MCF 10A (cell line): ENCODE measurements around the gene TRPM1. TPM values are rescaled to one million over a fixed set of nuclear protein-coding genes. Genes with fewer than 3 reads are reported as not detected.
"Not testable (repeated sequence)": the region's sequence is repeated elsewhere in the genome, so short reads cannot be mapped to it uniquely, and the experiment has no call there.

ENCODE experiments used
- BruUV-seq: library from RNA; stranded (reverse); fragments of 400-500 nt; replicated peaks from 2 replicates; lab custom pipeline; 2021; lab: Mats Ljungman, UMichigan
- CTCF ChIA-PET: fragments of 300-600 bp; sonication (Branson Sonifier 250); formaldehyde crosslinking; extraction: SDS; loops from one replicate; lab custom pipeline; 2021; ENCODE audit warnings: antibody characterized with exemption, inconsistent platforms; lab: Yijun Ruan, JAX
- POLR2A ChIA-PET: fragments of 300-600, 350-650 bp; sonication (Branson Sonifier 250); formaldehyde crosslinking; extraction: SDS; loops from one replicate; lab custom pipeline; 2020; ENCODE audit warnings: antibody characterized with exemption, inconsistent platforms; lab: Yijun Ruan, JAX
- DNase-seq: peaks from one replicate; pipeline ENCODE4 v3.0.0-alpha.2; 2018; ENCODE audit not compliant: unreplicated experiment
- H3K27ac Mint-ChIP-seq: one replicate; pipeline ENCODE4 v1.8.0; 2022; ENCODE audit warnings: mild to moderate bottlenecking, low read depth, mixed read lengths; ENCODE audit not compliant: unreplicated experiment
- H3K27me3 Mint-ChIP-seq: one replicate; pipeline ENCODE4 v1.8.0; 2022; ENCODE audit warnings: mixed read lengths; ENCODE audit not compliant: insufficient read depth, unreplicated experiment
- H3K36me3 Mint-ChIP-seq: one replicate; pipeline ENCODE4 v1.8.0; 2022; ENCODE audit warnings: mild to moderate bottlenecking, moderate library complexity, mixed read lengths; ENCODE audit not compliant: insufficient read depth, unreplicated experiment
- H3K4me1 Mint-ChIP-seq: one replicate; pipeline ENCODE4 v1.8.0; 2022; ENCODE audit warnings: mixed read lengths; ENCODE audit not compliant: insufficient read depth, unreplicated experiment
- H3K4me3 Mint-ChIP-seq: one replicate; pipeline ENCODE4 v1.8.0; 2022; ENCODE audit warnings: mild to moderate bottlenecking, moderate library complexity, mixed read lengths; ENCODE audit not compliant: unreplicated experiment
- H3K9me3 Mint-ChIP-seq: one replicate; pipeline ENCODE4 v1.8.0; 2022; ENCODE audit warnings: mixed read lengths; ENCODE audit not compliant: unreplicated experiment
- CTCF ChIP-seq: fragments of 200-600 bp; IDR thresholded peaks from one replicate; pipeline ENCODE4 v1.8.0; 2022; ENCODE audit warnings: antibody characterized with exemption, mild to moderate bottlenecking; ENCODE audit not compliant: unreplicated experiment
- intact Hi-C: fragments of 100-400 bp; cut with micrococcal nuclease; formaldehyde crosslinking; loops from 2 replicates; pipeline ENCODE4 v1.14.1; 2022
- total RNA-seq: library from RNA; stranded (reverse); gene quantifications from 2 replicates; pipeline ENCODE4 v1.2.3, GENCODE V29; 2022

The TRPM1 gene
- total RNA-seq, 1 experiment from 2014 or later: not detected

DNA sequence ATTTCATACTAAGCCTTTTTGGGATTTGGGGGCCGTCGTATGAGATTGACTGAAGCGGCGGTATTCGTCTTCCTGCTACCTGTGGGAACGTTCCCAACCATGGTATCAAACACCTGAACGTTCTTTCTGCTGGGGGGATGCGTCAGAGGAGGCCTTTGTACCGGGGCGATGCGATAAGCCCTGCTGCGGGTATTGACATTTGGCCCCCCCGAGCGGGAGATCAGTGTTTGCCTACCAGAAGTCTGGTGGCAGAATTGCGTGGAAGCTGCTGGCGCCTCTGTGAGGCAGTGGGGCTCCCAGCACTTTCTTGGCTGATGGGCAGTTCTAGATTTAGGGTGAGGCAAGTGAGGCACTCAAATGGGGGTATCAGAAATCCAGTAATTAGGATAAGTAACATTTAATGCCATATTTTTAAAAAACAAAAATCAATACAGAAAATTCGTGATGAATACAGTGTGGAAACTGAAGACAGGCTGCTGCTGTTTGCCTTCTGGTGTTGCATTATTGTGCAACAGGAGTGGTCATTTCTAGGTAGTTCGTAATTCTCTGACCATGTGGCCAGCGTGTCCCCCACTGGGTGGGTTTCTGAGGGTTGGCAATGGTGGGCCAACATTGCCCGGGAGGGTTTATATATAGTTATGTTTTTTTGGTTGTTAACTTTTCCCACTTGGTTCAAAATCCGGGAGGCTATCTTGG lies 12.7 kb downstream of the TRPM1 start:
- Mint-ChIP-seq H3K27ac (no peak overlapping the region), H3K4me1 (no peaks in the 10 kb centered on the region), H3K27me3 (no peaks in the 10 kb centered on the region), H3K4me3 (no peak overlapping the region), H3K36me3 (no peaks in the 10 kb centered on the region), H3K9me3 (no peaks in the 10 kb centered on the region)
- CTCF ChIA-PET: interaction anchor here (0.6 kb wide), 1 partner anchor 13 kb away, joined by 3 read pairs; no protein-coding TSS in a partner anchor
- BruUV-seq: no TSS peak
- TF ChIP-seq CTCF: no peak
- intact Hi-C loops: no loop called here
- POLR2A ChIA-PET: no interaction called here
- no peak for DNase-seq

DNA sequence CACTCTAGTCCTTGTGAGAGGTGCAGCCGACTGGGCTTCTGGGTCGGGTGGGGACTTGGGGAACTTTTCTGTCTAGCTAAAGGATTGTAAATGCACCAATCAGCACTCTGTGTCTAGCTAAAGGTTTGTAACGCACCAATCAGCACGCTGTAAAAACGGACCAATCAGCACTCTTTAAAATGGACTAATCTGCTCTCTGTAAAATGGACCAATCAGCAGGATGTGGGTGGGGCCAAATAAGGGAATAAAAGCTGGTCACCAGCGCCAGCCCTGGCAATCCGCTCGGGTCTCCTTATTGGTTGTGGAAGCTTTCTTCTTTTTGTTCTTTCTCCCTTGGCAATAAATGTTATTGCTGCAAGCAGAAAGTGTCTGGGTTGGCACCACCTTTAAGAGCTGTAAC lies 13.5 kb downstream of the TRPM1 start:
- BruUV-seq, DNase-seq, intact Hi-C loops, H3K27ac Mint-ChIP-seq, H3K4me1 Mint-ChIP-seq, H3K27me3 Mint-ChIP-seq, H3K4me3 Mint-ChIP-seq, H3K9me3 Mint-ChIP-seq, H3K36me3 Mint-ChIP-seq, POLR2A ChIA-PET: not testable (repeated sequence)
- CTCF ChIA-PET: interaction anchor here (0.6 to 1.1 kb wide), 2 partner anchors 14 to 321 kb away, joined by 3 read pairs; no protein-coding TSS in a partner anchor

DNA sequence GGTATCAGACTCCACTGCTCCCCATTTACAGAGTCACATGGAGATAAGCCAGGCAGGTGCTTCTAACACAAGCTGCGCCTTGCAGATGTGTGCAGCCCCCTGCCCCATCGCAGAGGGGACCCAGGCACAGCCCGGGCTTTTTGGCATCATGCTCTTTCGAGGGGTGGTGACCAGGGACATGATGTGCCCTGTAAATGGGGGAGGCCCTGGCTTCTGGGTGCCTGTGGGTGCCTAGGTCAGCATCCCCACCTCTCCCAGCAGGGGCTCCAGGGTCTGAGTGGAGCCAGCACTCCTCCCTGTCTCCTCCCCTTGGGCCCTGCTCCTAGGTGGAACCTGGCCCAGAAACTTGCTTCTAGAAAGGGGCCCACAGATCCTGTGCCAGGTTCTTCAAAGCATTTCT lies 15.2 kb downstream of the TRPM1 start:
- H3K27me3 Mint-ChIP-seq: no peaks in the 10 kb centered on the region
- no TSS peak for BruUV-seq
- no peak for TF ChIP-seq CTCF
- H3K9me3 Mint-ChIP-seq: no peaks in the 10 kb centered on the region
- H3K27ac Mint-ChIP-seq: no peak overlapping the region
- DNase-seq: no peak
- ChIA-PET CTCF (no interaction called here), POLR2A (no interaction called here)
- intact Hi-C loops: no loop called here
- no peak overlapping the region for H3K4me3 Mint-ChIP-seq
- no peaks in the 10 kb centered on the region for H3K36me3 Mint-ChIP-seq
- peaks cover 12% of the 10 kb centered on the region for H3K4me1 Mint-ChIP-seq

GRCh38 chr15:31085359-31085758 lies 16.2 kb downstream of the TRPM1 start:
- Mint-ChIP-seq H3K4me1 (peaks cover 14% of the 10 kb centered on the region), H3K27me3 (no peaks in the 10 kb centered on the region), H3K9me3 (no peaks in the 10 kb centered on the region), H3K4me3 (no peak overlapping the region), H3K27ac (no peak overlapping the region), H3K36me3 (no peaks in the 10 kb centered on the region)
- BruUV-seq: no TSS peak
- ChIA-PET CTCF (interaction anchor here (1.1 kb wide), 1 partner anchor 43 kb away, joined by 4 read pairs; no protein-coding TSS in a partner anchor), POLR2A (no interaction called here)
- intact Hi-C loops: no loop called here
- no peak for TF ChIP-seq CTCF
- DNase-seq: no peak
